ENCODE measurements around the gene EMC7.

DNA sequence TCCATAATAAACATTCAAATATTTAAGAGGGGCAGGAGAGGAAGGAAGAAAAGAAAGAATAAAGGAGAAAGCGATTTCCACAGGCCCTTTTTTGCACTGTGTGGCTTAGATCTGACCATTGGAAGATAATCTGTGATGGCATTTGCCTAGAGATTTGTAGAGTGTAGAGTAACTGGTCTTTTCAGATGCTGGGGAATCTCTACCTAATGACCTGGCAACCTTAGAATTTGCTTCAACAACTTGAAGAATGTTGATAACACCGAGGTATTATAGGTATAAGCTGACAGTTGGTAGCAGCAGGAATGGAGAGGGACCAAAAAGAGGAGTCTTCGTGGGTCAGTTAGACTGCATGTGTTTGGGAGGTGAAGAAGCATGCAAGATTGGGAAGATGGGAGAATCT, 41.7 kb downstream of the EMC7 start:
- TF ChIP-seq POLR2AphosphoS5 (IDR thresholded peaks at IDR 0.05; ENCODE audit: low read depth, low read length) (no peak), SIN3A (IDR thresholded peaks at IDR 0.05; ENCODE audit: borderline replicate concordance, insufficient read depth, low read depth, low read length) (no peak), TCF7L2 (IDR thresholded peaks at IDR 0.05; ENCODE audit: low read depth, low read length) (no peak)
- TF ChIP-seq, protein P1, sequence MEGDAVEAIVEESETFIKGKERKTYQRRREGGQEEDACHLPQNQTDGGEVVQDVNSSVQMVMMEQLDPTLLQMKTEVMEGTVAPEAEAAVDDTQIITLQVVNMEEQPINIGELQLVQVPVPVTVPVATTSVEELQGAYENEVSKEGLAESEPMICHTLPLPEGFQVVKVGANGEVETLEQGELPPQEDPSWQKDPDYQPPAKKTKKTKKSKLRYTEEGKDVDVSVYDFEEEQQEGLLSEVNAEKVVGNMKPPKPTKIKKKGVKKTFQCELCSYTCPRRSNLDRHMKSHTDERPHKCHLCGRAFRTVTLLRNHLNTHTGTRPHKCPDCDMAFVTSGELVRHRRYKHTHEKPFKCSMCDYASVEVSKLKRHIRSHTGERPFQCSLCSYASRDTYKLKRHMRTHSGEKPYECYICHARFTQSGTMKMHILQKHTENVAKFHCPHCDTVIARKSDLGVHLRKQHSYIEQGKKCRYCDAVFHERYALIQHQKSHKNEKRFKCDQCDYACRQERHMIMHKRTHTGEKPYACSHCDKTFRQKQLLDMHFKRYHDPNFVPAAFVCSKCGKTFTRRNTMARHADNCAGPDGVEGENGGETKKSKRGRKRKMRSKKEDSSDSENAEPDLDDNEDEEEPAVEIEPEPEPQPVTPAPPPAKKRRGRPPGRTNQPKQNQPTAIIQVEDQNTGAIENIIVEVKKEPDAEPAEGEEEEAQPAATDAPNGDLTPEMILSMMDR (IDR thresholded peaks at IDR 0.05), result no peak
- TF ChIP-seq, protein P2, sequence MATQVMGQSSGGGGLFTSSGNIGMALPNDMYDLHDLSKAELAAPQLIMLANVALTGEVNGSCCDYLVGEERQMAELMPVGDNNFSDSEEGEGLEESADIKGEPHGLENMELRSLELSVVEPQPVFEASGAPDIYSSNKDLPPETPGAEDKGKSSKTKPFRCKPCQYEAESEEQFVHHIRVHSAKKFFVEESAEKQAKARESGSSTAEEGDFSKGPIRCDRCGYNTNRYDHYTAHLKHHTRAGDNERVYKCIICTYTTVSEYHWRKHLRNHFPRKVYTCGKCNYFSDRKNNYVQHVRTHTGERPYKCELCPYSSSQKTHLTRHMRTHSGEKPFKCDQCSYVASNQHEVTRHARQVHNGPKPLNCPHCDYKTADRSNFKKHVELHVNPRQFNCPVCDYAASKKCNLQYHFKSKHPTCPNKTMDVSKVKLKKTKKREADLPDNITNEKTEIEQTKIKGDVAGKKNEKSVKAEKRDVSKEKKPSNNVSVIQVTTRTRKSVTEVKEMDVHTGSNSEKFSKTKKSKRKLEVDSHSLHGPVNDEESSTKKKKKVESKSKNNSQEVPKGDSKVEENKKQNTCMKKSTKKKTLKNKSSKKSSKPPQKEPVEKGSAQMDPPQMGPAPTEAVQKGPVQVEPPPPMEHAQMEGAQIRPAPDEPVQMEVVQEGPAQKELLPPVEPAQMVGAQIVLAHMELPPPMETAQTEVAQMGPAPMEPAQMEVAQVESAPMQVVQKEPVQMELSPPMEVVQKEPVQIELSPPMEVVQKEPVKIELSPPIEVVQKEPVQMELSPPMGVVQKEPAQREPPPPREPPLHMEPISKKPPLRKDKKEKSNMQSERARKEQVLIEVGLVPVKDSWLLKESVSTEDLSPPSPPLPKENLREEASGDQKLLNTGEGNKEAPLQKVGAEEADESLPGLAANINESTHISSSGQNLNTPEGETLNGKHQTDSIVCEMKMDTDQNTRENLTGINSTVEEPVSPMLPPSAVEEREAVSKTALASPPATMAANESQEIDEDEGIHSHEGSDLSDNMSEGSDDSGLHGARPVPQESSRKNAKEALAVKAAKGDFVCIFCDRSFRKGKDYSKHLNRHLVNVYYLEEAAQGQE (IDR thresholded peaks at IDR 0.05; ENCODE audit: insufficient read depth in 1 of 2, low read depth in 2 of 2, low read length in 1 of 2), result no peak
